ENCODE data around the gene MOSMO.

GRCh38 chr16:22123146-22123545 lies 115.2 kb downstream of the MOSMO start:
- TF ChIP-seq CTCF (IDR thresholded peaks at IDR 0.05) (no peak), POLR2A (IDR thresholded peaks at IDR 0.05) (no peak)
